NT2/D1 (cell line): ENCODE data around the gene SH3RF1.

Experiments used
- SUZ12 ChIP-seq: IDR thresholded peaks from 2 replicates; pipeline ENCODE4 v1.6.1; 2011; ENCODE audit not compliant: insufficient read length, insufficient read depth; ENCODE audit errors: extremely low read depth
- ZNF274 ChIP-seq: IDR thresholded peaks from 2 replicates; pipeline ENCODE4 v1.6.1; 2011; ENCODE audit warnings: mild to moderate bottlenecking, low read depth, low read length

GRCh38 chr4:169142906-169143305 lies 127.8 kb downstream of the SH3RF1 start:
- TF ChIP-seq SUZ12 (no peak), ZNF274 (no peak)
